ENCODE measurements around the gene FBXW12.

Gene FBXW12

DNA sequence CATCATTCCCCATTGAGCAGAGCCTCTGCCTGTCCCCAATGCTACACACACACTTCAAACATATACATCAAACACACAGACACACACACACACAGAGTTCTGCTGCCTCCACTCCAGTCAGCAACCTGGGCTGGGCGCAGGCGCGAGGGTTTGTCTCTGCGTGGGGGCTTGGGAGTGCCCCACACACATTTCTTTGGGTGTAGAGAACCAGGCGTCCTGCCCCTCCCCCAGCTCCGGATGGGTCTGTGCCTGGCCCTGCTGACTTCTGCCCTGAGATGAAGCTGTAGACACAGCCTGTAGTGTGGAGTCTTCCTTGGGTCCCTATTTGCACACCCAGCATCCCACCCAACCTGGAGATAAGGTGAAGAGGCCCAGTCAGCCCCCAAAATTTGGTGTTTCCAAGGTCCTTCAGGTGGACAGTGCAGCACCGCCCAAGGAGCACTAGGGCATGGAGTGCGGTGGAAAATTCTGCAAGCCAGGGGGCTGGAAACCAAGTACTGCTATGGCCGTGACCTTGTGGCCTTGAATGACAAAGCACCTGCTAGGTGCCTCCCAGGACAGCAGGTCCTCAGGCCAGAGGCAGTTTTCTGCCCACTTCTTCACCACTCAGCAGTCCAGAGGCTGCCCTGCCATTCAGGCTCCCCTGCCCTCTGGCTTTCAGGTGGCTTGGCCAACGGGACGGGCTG, 26.8 kb downstream of the FBXW12 start:
- DNase-seq (ENCODE audit: low spot score) = no peak
- in situ Hi-C loops (cut with MboI; ENCODE audit: low sequenced_read_pairs, unreplicated experiment) = loop anchor here (10.0 kb wide), 1 partner anchor 204 kb away; no protein-coding TSS in a partner anchor
- TF ChIP-seq, protein P1, sequence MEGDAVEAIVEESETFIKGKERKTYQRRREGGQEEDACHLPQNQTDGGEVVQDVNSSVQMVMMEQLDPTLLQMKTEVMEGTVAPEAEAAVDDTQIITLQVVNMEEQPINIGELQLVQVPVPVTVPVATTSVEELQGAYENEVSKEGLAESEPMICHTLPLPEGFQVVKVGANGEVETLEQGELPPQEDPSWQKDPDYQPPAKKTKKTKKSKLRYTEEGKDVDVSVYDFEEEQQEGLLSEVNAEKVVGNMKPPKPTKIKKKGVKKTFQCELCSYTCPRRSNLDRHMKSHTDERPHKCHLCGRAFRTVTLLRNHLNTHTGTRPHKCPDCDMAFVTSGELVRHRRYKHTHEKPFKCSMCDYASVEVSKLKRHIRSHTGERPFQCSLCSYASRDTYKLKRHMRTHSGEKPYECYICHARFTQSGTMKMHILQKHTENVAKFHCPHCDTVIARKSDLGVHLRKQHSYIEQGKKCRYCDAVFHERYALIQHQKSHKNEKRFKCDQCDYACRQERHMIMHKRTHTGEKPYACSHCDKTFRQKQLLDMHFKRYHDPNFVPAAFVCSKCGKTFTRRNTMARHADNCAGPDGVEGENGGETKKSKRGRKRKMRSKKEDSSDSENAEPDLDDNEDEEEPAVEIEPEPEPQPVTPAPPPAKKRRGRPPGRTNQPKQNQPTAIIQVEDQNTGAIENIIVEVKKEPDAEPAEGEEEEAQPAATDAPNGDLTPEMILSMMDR (IDR thresholded peaks at IDR 0.05; ENCODE audit: borderline replicate concordance, control extremely low read depth, extremely low read depth, insufficient read depth, missing control alignments) = no peak

DNA sequence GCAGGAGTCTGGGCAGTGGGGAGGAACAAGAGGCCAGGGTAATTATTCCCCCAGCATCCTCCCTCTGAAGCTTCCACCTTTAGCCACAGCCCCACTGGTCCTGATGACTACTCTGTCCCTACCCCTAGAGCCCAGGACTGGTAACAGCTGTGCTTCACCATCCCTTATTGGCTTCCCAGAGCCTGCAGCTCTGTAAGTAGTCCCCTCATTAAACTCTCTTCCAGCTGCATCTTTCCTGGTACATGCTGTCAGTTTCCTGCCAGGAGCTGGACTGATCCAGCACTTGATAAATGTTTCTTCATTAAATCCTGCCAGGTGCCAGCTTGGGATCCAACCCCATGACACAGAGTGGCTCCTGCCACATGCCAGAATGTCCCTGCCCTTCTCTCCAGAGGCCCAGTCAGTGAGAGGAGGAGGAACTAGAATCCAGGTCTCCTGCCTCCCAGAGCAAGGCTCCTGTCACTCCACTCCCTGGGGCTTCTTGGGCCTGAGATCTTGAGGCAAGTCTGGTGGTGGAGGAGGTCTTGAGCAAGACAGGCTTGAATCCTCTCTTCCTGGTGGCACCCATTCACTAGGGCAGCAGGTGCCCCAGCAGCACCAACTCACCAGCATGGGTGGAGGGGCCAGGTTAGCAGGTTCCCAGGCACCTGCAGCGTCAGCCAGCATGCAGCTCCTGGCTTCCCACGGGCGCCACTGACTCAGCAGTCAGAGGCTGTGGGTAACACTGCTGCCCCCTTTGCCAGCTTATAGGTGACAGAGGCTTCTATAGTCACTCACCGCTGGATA, 27.6 kb downstream of the FBXW12 start:
- DNase-seq (ENCODE audit: low spot score) = no peak
- TF ChIP-seq, protein P1 (IDR thresholded peaks at IDR 0.05; ENCODE audit: borderline replicate concordance, control extremely low read depth, extremely low read depth, insufficient read depth, missing control alignments) = no peak
- in situ Hi-C loops (cut with MboI; ENCODE audit: low sequenced_read_pairs, unreplicated experiment) = loop anchor here (5.0 to 10.0 kb wide), 2 partner anchors 38 to 205 kb away; no protein-coding TSS in a partner anchor

DNA sequence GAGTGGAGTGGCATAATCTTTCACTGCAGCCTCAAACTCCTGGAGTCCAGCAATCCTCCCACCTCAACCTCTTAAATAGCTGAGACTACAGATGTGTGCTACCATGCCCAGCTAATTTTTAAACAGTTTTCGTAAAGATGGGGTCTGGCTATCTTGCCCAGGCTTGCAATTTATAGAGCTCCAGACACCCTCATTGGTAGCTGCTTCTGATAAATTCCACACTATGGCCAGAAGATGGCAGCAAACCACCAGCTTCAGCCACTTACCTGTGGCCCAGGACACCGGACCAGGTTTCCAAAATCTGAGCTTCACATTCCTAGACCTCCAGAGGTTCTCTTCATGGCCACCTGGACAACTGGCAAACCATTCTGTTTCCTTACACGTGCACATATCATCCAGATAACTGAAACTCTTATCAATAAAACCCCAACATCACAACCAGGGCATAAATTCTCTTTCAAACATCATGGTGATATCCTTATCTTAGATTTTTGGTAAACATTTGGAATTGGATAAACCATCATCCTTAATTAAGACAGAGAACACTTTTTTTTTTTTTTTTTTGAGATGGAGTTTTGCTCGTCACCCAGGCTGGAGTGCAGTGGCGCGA, 28.9 kb downstream of the FBXW12 start:
- in situ Hi-C loops (cut with MboI; ENCODE audit: low sequenced_read_pairs, unreplicated experiment) = loop anchor here (5.0 kb wide), 1 partner anchor 36 kb away; no protein-coding TSS in a partner anchor
- DNase-seq (ENCODE audit: low spot score) = peak; percentile 89
- TF ChIP-seq, protein P1 (IDR thresholded peaks at IDR 0.05; ENCODE audit: borderline replicate concordance, control extremely low read depth, extremely low read depth, insufficient read depth, missing control alignments) = peak; percentile 67

DNA sequence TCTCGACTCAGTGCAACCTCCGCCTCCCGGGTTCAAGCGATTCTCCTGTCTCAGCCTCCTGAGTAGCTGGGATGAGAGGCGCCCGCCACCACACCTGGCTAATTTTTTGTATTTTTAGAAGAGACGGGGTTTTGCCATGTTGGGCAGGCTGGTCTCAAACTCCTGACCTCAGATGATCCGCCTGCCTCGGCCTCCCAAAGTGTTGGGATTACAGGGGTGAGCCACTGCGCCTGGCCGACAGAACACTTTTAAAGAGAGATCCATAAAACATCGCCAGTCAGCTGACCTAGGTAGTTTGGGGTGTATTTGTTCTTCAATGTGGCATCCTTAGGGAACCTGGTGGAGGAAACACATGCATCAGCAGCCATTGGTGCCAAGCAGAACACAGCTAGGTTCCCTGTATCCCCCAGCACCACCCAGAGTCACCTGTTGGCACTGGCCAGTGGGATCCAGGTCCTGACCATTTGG, 29.4 kb downstream of the FBXW12 start:
- DNase-seq (ENCODE audit: low spot score) = peak; percentile 20
- in situ Hi-C loops (cut with MboI; ENCODE audit: low sequenced_read_pairs, unreplicated experiment) = loop anchor here (5.0 kb wide), 1 partner anchor 36 kb away; no protein-coding TSS in a partner anchor

DNA sequence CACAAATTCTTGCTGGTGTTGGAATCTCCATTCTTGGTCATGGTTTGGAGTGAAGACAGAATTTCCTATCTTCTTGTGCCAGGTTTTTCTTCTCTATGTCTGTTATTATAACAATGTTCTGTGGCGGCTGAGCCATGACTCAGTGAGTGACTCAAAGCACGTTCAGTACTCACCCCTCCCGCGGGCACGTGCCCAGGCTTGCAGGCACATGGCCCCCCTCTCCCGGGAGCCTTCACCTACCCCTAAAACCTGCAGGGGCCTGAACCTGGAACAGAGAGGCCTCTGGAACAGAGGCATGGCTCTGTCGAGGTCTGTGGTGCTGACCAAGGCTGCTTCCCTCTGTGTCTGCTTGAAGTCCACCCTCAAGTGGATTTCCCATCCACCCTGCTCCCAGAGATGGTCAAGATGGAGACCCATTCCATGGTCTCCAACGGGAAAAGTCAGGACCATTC, 30.3 kb downstream of the FBXW12 start:
- peak; percentile 7 for DNase-seq (ENCODE audit: low spot score)
- TF ChIP-seq, protein P1 (IDR thresholded peaks at IDR 0.05; ENCODE audit: borderline replicate concordance, control extremely low read depth, extremely low read depth, insufficient read depth, missing control alignments) = no peak
- in situ Hi-C loops (cut with MboI; ENCODE audit: low sequenced_read_pairs, unreplicated experiment) = loop anchor here (5.0 kb wide), 1 partner anchor 35 kb away; no protein-coding TSS in a partner anchor

DNA sequence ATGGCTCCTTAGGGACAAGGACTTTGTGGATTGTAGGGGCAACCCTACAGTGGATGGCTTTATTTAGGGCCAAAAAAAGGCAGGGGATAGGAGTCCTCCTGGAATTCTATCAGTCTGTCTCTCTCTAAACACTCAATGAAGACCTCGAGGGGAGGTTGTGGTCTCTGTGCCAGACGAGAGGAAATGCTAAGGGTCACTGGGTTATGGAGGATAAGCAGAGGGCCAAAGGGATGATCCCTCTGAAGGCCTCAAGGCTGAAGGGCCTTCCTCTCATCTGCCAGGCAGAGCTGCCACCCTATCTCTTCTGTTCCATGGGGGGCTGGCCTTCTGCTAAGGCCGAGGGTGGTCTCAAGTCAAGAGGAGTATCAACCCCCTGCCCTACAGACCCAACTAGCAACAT, 30.9 kb downstream of the FBXW12 start:
- TF ChIP-seq, protein P1 (IDR thresholded peaks at IDR 0.05; ENCODE audit: borderline replicate concordance, control extremely low read depth, extremely low read depth, insufficient read depth, missing control alignments) = no peak
- no peak for DNase-seq (ENCODE audit: low spot score)
- in situ Hi-C loops (cut with MboI; ENCODE audit: low sequenced_read_pairs, unreplicated experiment) = loop anchor here (5.0 kb wide), 1 partner anchor 34 kb away; no protein-coding TSS in a partner anchor

Data from GM13976 (cell line).